Lower lobe of right lung (tissue), 2 donors: ENCODE measurements around the gene RPRML. TPM values are rescaled to one million over a fixed set of nuclear protein-coding genes. Genes with fewer than 3 reads are reported as not detected.
"Not testable (repeated sequence)": the region's sequence is repeated elsewhere in the genome, so short reads cannot be mapped to it uniquely, and the experiment has no call there.

ENCODE experiments used
- ATAC-seq, 2 donors: fragments of 200-7000 bp; cut with Tn5 transposase; one replicate each; pipeline ENCODE4 v1.9.1; 2020 to 2022; ENCODE audit warnings: mild to moderate bottlenecking in 2 of 2, moderate library complexity in 2 of 2
- DNase-seq: peaks from one replicate; pipeline ENCODE4 v3.0.0-alpha.2; 2020
- H3K27ac ChIP-seq: fragments of 200-600 bp; one replicate; pipeline ENCODE4 v1.8.0; 2022
- H3K27me3 ChIP-seq: fragments of 200-600 bp; one replicate; pipeline ENCODE4 v1.8.0; 2022; ENCODE audit warnings: low read depth
- H3K36me3 ChIP-seq: fragments of 200-600 bp; one replicate; pipeline ENCODE4 v1.8.0; 2022; ENCODE audit warnings: mild to moderate bottlenecking
- H3K4me1 ChIP-seq: fragments of 200-600 bp; one replicate; pipeline ENCODE4 v1.8.0; 2022
- H3K4me3 ChIP-seq: fragments of 200-600 bp; one replicate; pipeline ENCODE4 v1.8.0; 2022; ENCODE audit warnings: mild to moderate bottlenecking
- H3K9me3 ChIP-seq: fragments of 200-600 bp; one replicate; pipeline ENCODE4 v1.8.0; 2022
- intact Hi-C: fragments of 100-400 bp; cut with DNase I; formaldehyde crosslinking; loops from one replicate; pipeline ENCODE4 v1.11.0; 2022
- long read RNA-seq: library from polyadenylated mRNA; unstranded; transcript quantifications from one replicate; pipeline ENCODE4 v2.0.0, GENCODE V29; 2021
- total RNA-seq: library from RNA; stranded (reverse); fragmentation: NEBNext Ultra II Directional; extraction: Animal tissue kit (Norgen Biotek cat#: 25700); gene quantifications from one replicate; pipeline ENCODE4 v1.2.1, GENCODE V29; 2021
- TF ChIP-seq, protein P1 (sequence below): fragments of 200-600 bp; IDR thresholded peaks from one replicate; pipeline ENCODE4 v1.8.0; 2022; ENCODE audit warnings: antibody characterized with exemption, mild to moderate bottlenecking
- donor health status: DM: no; HTN: yes; CAD: no; lungs with severe emphysema.

RPRML gene
- not detected for total RNA-seq
- long read RNA-seq, result 0 reads

DNA sequence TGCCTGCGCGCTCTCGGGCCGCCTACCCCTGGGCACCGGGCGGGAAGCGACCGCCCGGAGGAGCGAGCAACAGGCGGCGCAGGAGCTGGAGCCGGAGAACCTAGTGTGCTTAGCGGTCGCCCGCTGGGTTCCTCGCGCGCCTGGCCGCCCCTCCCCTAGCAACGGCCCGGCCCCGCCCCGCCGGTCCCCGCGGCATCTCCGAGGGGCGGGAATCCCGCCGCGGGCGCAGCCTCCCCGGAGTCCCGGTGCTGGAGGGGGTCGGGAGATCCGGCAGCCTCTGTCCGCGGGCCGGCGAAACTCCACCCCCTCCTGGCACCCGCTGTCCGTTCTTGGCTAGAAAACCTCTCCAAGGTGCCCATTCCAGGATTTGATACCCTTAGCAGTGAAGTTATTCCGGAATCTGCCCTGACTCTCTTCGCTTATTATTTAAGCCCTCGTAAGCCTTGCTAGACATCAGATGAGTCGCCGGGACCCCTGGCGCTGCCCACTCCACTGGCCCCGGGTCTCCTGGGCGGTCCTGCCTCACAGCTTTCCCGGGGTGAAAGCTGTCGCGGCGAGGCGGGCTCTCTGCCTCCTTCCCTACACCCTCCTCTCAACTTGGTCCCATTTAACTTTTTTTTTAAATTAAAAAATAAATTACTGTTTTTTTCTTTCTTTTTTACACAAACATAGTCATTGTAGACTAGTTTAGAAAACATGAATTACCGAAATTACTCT, at the start of gene RPRML:
RPRML (minus strand) TSS at position 107 of the 717 bp plus-strand sequence. CDS start 246 bp downstream, outside the sequence.
- intact Hi-C loops, result no loop called here
- peaks cover 20% of the 10 kb centered on the region for H3K4me1 ChIP-seq
- DNase-seq (peak; percentile 45), ATAC-seq (peak; percentile 62 to 69)
- H3K27ac ChIP-seq, result no peak within 1 kb of the TSS
- TF ChIP-seq, protein P1, sequence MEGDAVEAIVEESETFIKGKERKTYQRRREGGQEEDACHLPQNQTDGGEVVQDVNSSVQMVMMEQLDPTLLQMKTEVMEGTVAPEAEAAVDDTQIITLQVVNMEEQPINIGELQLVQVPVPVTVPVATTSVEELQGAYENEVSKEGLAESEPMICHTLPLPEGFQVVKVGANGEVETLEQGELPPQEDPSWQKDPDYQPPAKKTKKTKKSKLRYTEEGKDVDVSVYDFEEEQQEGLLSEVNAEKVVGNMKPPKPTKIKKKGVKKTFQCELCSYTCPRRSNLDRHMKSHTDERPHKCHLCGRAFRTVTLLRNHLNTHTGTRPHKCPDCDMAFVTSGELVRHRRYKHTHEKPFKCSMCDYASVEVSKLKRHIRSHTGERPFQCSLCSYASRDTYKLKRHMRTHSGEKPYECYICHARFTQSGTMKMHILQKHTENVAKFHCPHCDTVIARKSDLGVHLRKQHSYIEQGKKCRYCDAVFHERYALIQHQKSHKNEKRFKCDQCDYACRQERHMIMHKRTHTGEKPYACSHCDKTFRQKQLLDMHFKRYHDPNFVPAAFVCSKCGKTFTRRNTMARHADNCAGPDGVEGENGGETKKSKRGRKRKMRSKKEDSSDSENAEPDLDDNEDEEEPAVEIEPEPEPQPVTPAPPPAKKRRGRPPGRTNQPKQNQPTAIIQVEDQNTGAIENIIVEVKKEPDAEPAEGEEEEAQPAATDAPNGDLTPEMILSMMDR, result no peak
- H3K9me3 ChIP-seq, result no peaks in the 10 kb centered on the region
- H3K27me3 ChIP-seq, result peaks cover 42% of the 10 kb centered on the region
- H3K4me3 ChIP-seq, result peak within 1 kb of the TSS; percentile 61
- H3K36me3 ChIP-seq, result no peaks in the 10 kb centered on the region

DNA sequence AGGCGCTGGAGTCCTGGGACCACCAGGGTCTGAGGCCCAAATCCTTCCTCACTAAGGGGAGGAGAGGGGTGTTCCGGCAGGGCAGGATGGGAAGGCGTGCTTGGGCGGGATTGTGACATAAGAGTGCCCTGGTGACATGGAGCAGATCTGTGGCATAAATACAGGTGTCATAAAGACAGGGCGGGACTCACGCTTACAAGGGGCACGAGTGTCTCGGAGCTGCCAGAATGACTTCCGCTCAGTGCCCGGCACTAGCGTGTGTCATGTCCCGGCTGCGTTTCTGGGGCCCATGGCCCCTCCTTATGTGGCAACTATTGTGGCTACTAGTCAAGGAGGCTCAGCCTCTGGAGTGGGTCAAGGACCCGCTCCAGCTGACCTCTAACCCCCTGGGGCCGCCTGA, 37.9 kb upstream of the RPRML start:
- H3K27me3 ChIP-seq, intact Hi-C loops: not testable (repeated sequence)

DNA sequence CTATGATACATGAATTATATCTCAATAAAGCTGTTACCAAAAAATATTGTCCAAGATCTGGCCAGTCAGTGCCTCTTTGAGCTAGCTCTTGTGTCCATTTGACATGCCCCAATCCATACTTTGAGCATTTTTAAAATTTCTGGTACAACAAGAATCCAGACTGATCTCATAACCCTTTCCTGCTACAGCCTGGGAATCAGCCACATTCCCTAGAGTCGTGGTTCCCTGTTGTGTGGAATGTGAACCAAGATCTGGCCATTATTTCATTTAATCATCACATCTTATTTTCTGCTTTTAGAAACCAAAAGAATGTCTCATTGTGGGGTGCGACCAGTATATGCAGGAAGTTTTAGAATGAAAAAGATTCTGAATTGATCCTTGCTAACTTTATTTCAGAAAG, 34.3 kb upstream of the RPRML start:
- no peaks in the 10 kb centered on the region for H3K27me3 ChIP-seq
- ATAC-seq, result no peak
- no peaks in the 10 kb centered on the region for H3K4me1 ChIP-seq
- TF ChIP-seq, protein P1, result no peak
- no peaks in the 10 kb centered on the region for H3K9me3 ChIP-seq
- intact Hi-C loops, result no loop called here
- no peak overlapping the region for H3K4me3 ChIP-seq
- H3K27ac ChIP-seq, result no peak overlapping the region
- H3K36me3 ChIP-seq, result no peaks in the 10 kb centered on the region
- DNase-seq, result no peak

More for the DNA sequence above, 37.9 kb upstream of the RPRML start:
- not testable (repeated sequence) for ATAC-seq, H3K4me3 ChIP-seq, H3K27ac ChIP-seq, H3K4me1 ChIP-seq, H3K36me3 ChIP-seq, DNase-seq, H3K9me3 ChIP-seq

DNA sequence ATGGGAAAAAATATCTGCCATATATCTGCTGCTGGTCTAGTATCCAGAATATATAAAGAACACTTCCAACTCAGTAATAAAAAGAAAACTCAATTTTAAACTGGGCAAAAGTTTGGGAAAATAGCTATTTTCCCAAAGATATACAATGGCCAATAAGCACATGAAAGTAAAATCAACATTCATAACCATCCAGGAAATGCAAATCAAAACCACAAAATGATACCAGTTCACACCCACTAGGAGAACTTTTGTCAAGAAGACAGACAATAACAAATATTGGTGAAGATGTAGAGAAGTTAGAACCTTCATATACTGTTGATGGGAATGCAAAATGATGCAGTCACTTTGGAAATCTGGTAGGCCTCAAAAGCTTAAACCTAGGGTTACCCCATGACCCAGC, 33.4 kb upstream of the RPRML start:
- TF ChIP-seq, protein P1, result no peak
- Histone ChIP-seq H3K27ac (no peak overlapping the region), H3K4me3 (no peak overlapping the region), H3K27me3 (no peaks in the 10 kb centered on the region), H3K9me3 (no peaks in the 10 kb centered on the region), H3K4me1 (no peaks in the 10 kb centered on the region), H3K36me3 (no peaks in the 10 kb centered on the region)
- no peak for DNase-seq
- no peak for ATAC-seq
- intact Hi-C loops, result no loop called here

DNA sequence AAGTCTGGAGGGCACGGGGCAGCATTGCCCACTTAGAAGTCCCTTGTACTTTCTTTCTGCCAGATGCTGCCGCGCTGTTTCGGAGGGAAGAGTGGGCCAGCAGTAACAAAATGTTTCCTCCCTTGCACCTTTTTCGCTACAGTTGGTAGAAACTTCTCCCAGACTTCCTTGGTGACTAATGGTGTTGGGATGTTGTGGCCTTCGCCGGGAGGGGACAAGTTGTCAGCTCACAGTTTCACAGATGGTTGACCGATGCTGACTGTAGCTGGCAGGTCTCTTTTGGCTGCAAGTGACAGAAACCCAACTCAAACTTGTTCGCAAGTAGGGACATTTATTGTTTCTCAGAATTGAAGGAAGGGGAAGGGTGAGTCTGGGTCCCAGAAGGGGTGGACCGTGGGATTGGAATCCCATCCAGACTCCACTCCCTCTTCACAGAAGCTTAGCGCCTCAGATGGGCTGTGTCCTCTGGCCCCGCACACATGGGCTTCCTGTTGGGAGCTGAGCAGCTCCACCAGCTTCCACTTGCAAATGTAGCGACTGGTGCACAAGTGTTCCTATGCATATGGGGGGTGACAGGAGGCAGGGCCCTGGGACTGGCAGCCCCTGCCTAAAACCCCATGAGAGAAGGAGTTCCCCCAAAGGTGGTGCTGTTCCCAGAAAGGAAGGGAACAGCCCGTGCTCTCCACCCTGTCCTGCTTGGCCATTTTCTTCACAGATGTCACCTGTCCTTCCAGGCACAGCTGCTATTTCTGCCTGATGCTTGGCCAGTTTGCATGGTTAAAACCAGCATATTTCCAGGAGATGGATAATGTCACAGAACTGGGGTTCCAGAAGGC, 30.9 kb upstream of the RPRML start:
- DNase-seq, result no peak
- Histone ChIP-seq H3K9me3 (no peaks in the 10 kb centered on the region), H3K27ac (no peak overlapping the region), H3K4me3 (no peak overlapping the region), H3K27me3 (no peaks in the 10 kb centered on the region), H3K36me3 (no peaks in the 10 kb centered on the region), H3K4me1 (no peaks in the 10 kb centered on the region)
- intact Hi-C loops, result no loop called here
- TF ChIP-seq, protein P1, result no peak
- no peak for ATAC-seq

DNA sequence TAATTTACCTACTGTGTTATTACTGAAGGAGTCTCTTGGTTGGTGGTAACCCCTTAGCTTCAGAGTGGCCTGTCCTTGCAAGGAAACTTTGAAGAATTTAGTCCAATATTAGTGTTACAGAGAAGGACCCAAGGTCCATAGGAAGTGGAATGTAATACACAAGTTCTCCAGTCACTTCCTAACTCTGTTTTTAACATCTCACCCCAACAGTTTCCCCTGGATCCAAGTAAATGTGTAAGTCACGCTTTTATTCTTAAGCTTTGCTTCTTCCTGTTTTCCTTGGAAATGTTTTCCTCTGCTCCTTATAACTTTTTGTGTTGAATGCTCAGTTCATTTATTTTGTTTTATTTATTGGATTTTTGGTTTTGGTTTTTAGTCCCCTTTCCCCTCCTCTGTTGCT, 25.9 kb upstream of the RPRML start:
- no peaks in the 10 kb centered on the region for H3K36me3 ChIP-seq
- H3K27me3 ChIP-seq, result no peaks in the 10 kb centered on the region
- TF ChIP-seq, protein P1, result no peak
- no peaks in the 10 kb centered on the region for H3K9me3 ChIP-seq
- DNase-seq (no peak), ATAC-seq (no peak)
- H3K4me1 ChIP-seq, result no peaks in the 10 kb centered on the region
- H3K27ac ChIP-seq, result no peak overlapping the region
- intact Hi-C loops, result no loop called here
- no peak overlapping the region for H3K4me3 ChIP-seq

DNA sequence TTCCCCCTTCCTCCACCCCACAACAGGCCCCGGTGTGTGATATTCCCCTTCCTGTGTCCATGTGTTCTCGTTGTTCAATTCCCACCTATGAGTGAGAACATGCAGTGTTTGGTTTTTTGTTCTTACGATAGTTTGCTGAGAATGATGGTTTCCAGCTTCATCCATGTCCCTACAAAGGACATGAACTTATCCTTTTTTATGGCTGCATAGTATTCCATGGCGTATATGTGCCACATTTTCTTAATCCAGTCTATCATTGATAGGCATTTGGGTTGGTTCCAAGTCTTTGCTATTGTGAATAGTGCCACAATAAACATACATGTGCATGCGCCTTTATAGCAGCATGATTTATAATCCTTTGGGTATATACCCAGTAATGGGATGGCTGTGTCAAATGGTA, 24.8 kb upstream of the RPRML start:
- ATAC-seq, H3K4me1 ChIP-seq, H3K36me3 ChIP-seq, H3K9me3 ChIP-seq, H3K27ac ChIP-seq, H3K4me3 ChIP-seq, DNase-seq, intact Hi-C loops, H3K27me3 ChIP-seq: not testable (repeated sequence)
